Transverse colon (tissue), 4 donors: Measurements from ENCODE around the gene EYA2. TPM values are rescaled to one million over a fixed set of nuclear protein-coding genes. Genes with fewer than 3 reads are reported as not detected.

Experiments used
- DNase-seq: peaks from one replicate; pipeline ENCODE4 v3.0.0-alpha.2; 2019
- H3K27ac ChIP-seq, 4 donors: fragments of 200-600 bp; sonication (generic); 2 replicates each; pipeline ENCODE4 v1.5.1; 2016 to 2018; ENCODE audit warnings: inconsistent platforms in 4 of 4
- H3K27me3 ChIP-seq: fragments of 200-600 bp; sonication (generic); 2 replicates; pipeline ENCODE4 v1.5.1; 2017; ENCODE audit warnings: inconsistent platforms
- H3K36me3 ChIP-seq, 4 donors: fragments of 200-600 bp; sonication (generic); 2 replicates each; pipeline ENCODE4 v1.5.1; 2017 to 2019; ENCODE audit warnings: inconsistent platforms in 4 of 4
- H3K4me1 ChIP-seq, 4 donors: fragments of 200-600 bp; sonication (generic); 2 replicates each; pipeline ENCODE4 v1.5.1; 2017 to 2020; ENCODE audit warnings: inconsistent platforms in 4 of 4
- H3K4me3 ChIP-seq, 4 donors: fragments of 200-600 bp; sonication (generic); 1 replicate in 1 of 4; 2 replicates in 3 of 4; pipeline versions ENCODE4 v1.5.1 to v1.6.1; 2017 to 2019; ENCODE audit warnings: inconsistent platforms in 4 of 4
- H3K9me3 ChIP-seq, 2 donors: fragments of 200-600 bp; sonication (generic); 2 replicates each; pipeline ENCODE4 v1.5.1; 2017 to 2019; ENCODE audit warnings: inconsistent platforms in 2 of 2
- CTCF ChIP-seq, 5 experiments: fragments of 200-600 bp in 3 of 5; fragments of 450-650 bp in 2 of 5; sonication (generic) in 3 of 5; IDR thresholded peaks; 1 replicate in 2 of 5; 2 replicates in 3 of 5; pipeline ENCODE4 v1.5.1; 2016 to 2017; ENCODE audit warnings: antibody characterized with exemption in 5 of 5, inconsistent platforms in 3 of 5, mild to moderate bottlenecking in 2 of 5, moderate library complexity in 1 of 5
- EP300 ChIP-seq: sonication (generic); formaldehyde crosslinking; IDR thresholded peaks from one replicate; pipeline ENCODE4 v1.6.1; 2017; ENCODE audit warnings: antibody characterized with exemption, low read depth
- POLR2A ChIP-seq: fragments of 450-650 bp; IDR thresholded peaks from one replicate; pipeline ENCODE4 v1.6.1; 2016; ENCODE audit warnings: antibody characterized with exemption, mild to moderate bottlenecking, moderate library complexity
- POLR2AphosphoS5 ChIP-seq, 3 donors: sonication (generic); formaldehyde crosslinking; IDR thresholded peaks; one replicate each; pipeline ENCODE4 v1.6.1; 2016; ENCODE audit warnings: antibody characterized with exemption in 3 of 3
- WGBS, 2 donors: methylation state at CpG; one replicate each; pipeline ENCODE4 v1.1.5; 2018; ENCODE audit warnings: low coverage in 1 of 2; 5-methylcytosine and 5-hydroxymethylcytosine counted together
- in situ Hi-C, 4 donors: fragments of 200-750 bp; cut with MboI; loops; one replicate each; pipeline versions ENCODE4 v1.15.0 to v1.15.1; 2017; ENCODE audit warnings: low sequenced_read_pairs in 3 of 4, low pct_ligation_motif_present in 1 of 4, low pct_unique_long_range_greater_than_20kb in 1 of 4
- intact Hi-C: fragments of 100-400 bp; cut with DNase I; formaldehyde crosslinking; loops from one replicate; pipeline ENCODE4 v1.15.1; 2023; ENCODE audit warnings: low total_unique reads
- total RNA-seq, 4 donors: library from RNA; depleted of rRNA; stranded (reverse); fragments of >200 nt; gene quantifications; one replicate each; pipeline ENCODE4 v1.1.0, GENCODE V29; 2016

EYA2 gene
- total RNA-seq, 4 donors from 2014 or later = 4.5 to 17.5 (median 10.9) TPM

GRCh38 chr20:47040506-47041125 is 146.0 kb downstream of the EYA2 start:
- no peaks in the 10 kb centered on the region for H3K9me3 ChIP-seq
- no peak overlapping the region for H3K4me3 ChIP-seq
- in situ Hi-C loops = no loop called here
- no peaks in the 10 kb centered on the region for H3K4me1 ChIP-seq
- H3K27ac ChIP-seq = no peak overlapping the region
- intact Hi-C loops = no loop called here
- no peaks in the 10 kb centered on the region for H3K36me3 ChIP-seq
- no peaks in the 10 kb centered on the region for H3K27me3 ChIP-seq
- TF ChIP-seq EP300 (no peak), CTCF (IDR thresholded peaks at IDR 0.05) (no peak), POLR2AphosphoS5 (IDR thresholded peaks at IDR 0.05) (no peak), POLR2A (no peak)
- no peak for DNase-seq
- WGBS, 2 donors = 75% methylated on average over 5 of the region's 5 CpGs; no CpG with 5 or more reads in 1 of the 2 donors

- 64 to 80% methylated on average over 3 to 4 of the region's 4 CpGs for WGBS, 2 donors
- Histone ChIP-seq H3K9me3 (no peaks in the 10 kb centered on the region), H3K36me3 (no peaks in the 10 kb centered on the region), H3K4me3 (no peak overlapping the region), H3K27me3 (no peaks in the 10 kb centered on the region), H3K4me1 (no peaks in the 10 kb centered on the region), H3K27ac (no peak overlapping the region)
- in situ Hi-C loops (no loop called here), intact Hi-C loops (no loop called here)
- no peak for DNase-seq
- TF ChIP-seq POLR2A (no peak), EP300 (no peak), POLR2AphosphoS5 (IDR thresholded peaks at IDR 0.05) (no peak), CTCF (IDR thresholded peaks at IDR 0.05) (no peak)
Measured at GRCh38 chr20:47041396-47041899, 146.8 kb downstream of the EYA2 start.

GRCh38 chr20:47042464-47042863 is 147.8 kb downstream of the EYA2 start:
- in situ Hi-C loops = no loop called here
- intact Hi-C loops = no loop called here
- no peak overlapping the region for H3K4me3 ChIP-seq
- TF ChIP-seq POLR2AphosphoS5 (IDR thresholded peaks at IDR 0.05) = no peak
- TF ChIP-seq POLR2A = no peak
- no peak for TF ChIP-seq CTCF (IDR thresholded peaks at IDR 0.05)
- TF ChIP-seq EP300 = no peak
- WGBS, 2 donors = 88% methylated on average over 6 of the region's 6 CpGs; no CpG with 5 or more reads in 1 of the 2 donors
- H3K27me3 ChIP-seq = no peaks in the 10 kb centered on the region
- no peak for DNase-seq
- no peak overlapping the region for H3K27ac ChIP-seq
- H3K4me1 ChIP-seq = no peaks in the 10 kb centered on the region
- H3K9me3 ChIP-seq = no peaks in the 10 kb centered on the region
- no peaks in the 10 kb centered on the region for H3K36me3 ChIP-seq

GRCh38 chr20:47043086-47043485 is 148.4 kb downstream of the EYA2 start:
- 51 to 78% methylated on average over 1 to 2 of the region's 2 CpGs for WGBS, 2 donors

More at GRCh38 chr20:47043086-47043485, 148.4 kb downstream of the EYA2 start:
- Histone ChIP-seq H3K4me3 (no peak overlapping the region), H3K9me3 (no peaks in the 10 kb centered on the region), H3K27ac (no peak overlapping the region), H3K36me3 (no peaks in the 10 kb centered on the region), H3K4me1 (no peaks in the 10 kb centered on the region), H3K27me3 (no peaks in the 10 kb centered on the region)
- no peak for DNase-seq
- TF ChIP-seq POLR2AphosphoS5 (IDR thresholded peaks at IDR 0.05) (no peak), CTCF (IDR thresholded peaks at IDR 0.05) (no peak), POLR2A (no peak), EP300 (no peak)
- in situ Hi-C loops = no loop called here
- intact Hi-C loops = no loop called here
